ENCODE data around the gene WNT9A. TPM values are rescaled to one million over a fixed set of nuclear protein-coding genes. Genes with fewer than 3 reads are reported as not detected.

The WNT9A gene
- polyA plus RNA-seq, 3 donors: not detected

DNA sequence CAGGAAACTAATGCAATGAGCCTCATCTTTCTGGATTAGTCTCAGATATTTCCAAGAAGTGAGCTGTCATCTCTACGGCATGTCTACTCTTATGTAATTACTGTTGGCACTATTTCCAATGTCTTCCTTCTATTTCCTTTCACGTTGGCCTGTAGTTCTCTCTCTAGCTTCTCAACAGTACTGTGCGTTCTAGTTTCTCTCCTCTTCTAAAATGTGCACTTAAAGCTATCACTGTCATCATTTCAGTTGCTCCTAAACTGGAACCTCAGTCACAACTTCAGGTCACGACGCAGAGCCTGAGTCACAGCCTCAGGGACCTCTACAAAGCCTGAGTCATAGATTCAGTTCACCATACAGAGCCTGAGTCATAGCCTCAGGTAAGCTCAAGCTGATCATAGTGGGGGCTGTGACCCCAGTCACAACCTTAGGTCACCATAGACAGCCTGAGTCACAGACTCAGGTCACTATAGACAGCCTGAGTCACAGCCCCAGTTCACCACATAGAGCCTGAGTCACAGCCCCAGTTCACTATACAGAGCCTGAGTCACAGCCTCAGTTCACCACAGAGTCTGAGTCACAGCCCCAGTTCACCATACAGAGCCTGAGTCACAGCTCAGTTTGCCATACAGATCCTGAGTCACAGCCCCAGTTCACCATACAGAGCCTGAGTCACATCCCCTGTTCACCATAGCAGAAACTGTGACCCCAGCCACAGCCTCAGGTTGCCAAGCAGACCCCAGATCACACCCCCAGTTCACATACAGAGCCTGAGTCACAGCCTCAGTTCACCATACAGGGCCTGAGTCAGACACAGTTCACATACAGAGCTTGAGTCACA is 13.0 kb downstream of the WNT9A start:
- peak; percentile 14 to 67 (median 22) for DNase-seq

DNA sequence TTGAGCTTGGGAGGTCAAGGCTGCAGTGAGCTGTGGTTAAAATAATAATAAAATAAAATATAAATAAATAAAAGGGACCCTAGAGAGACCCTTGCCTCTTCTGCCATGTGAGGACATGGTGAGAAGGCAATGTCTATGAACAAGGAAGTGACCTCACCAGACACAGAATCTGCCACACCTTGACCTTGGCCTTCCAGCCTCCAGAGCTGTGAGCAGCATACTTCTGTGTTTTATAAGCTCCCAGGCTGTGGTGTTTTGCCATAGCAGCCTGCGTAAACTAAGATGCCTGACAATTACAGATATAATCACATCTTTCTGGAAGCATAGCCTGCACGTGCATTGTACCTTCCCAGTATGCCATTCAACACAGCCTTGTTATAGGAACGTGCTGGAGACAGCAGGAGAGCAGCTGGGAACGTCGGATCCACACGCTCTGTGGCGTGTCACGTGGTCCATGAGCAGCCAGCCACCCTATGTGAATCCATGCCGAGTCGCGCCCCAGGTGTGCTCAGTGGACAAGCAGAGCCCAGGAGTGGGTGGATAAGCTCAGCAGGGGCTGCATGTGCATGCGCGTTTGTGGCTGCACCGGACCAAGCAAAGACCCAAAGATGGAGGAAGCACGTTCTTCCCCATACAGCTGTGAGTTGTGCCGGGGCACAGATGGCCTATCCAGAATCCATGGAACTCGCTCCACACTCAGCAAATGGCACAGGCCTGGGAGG is 17.8 kb downstream of the WNT9A start:
- intact Hi-C loops (cut with micrococcal nuclease): no loop called here
- no peaks in the 10 kb centered on the region for H3K9me3 ChIP-seq (replicated peaks in 1 of 2; ENCODE audit: control insufficient read depth in 1 of 2, insufficient read depth in 1 of 2, low read length in 2 of 2)
- no peak overlapping the region for H3K27ac ChIP-seq (ENCODE audit: low read depth in 1 of 2, low read length in 2 of 2)
- peaks cover 0 to 8% (median 2%) of the 10 kb centered on the region in 3 donors for H3K27me3 Mint-ChIP-seq (ENCODE audit: low read depth in 3 of 3)
- no peak overlapping the region for H3K27ac Mint-ChIP-seq
- TF ChIP-seq, protein P1, sequence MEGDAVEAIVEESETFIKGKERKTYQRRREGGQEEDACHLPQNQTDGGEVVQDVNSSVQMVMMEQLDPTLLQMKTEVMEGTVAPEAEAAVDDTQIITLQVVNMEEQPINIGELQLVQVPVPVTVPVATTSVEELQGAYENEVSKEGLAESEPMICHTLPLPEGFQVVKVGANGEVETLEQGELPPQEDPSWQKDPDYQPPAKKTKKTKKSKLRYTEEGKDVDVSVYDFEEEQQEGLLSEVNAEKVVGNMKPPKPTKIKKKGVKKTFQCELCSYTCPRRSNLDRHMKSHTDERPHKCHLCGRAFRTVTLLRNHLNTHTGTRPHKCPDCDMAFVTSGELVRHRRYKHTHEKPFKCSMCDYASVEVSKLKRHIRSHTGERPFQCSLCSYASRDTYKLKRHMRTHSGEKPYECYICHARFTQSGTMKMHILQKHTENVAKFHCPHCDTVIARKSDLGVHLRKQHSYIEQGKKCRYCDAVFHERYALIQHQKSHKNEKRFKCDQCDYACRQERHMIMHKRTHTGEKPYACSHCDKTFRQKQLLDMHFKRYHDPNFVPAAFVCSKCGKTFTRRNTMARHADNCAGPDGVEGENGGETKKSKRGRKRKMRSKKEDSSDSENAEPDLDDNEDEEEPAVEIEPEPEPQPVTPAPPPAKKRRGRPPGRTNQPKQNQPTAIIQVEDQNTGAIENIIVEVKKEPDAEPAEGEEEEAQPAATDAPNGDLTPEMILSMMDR (IDR thresholded peaks at IDR 0.05): no peak
- no peak overlapping the region for H2AFZ ChIP-seq (ENCODE audit: insufficient read depth, low read depth, low read length, poor library complexity, severe bottlenecking)
- no peak overlapping the region for H3K4me3 ChIP-seq (replicated peaks in 1 of 3; ENCODE audit: low read depth in 2 of 3, low read length in 3 of 3)
- no peaks in the 10 kb centered on the region for H4K20me1 ChIP-seq (ENCODE audit: insufficient read depth, low read length)
- WGBS (ENCODE audit: insufficient coverage): 90% methylated on average over 14 of the region's 17 CpGs
- no peaks in the 10 kb centered on the region for H3K79me2 ChIP-seq (ENCODE audit: insufficient read depth, low read length)
- H3K9me3 Mint-ChIP-seq: peaks cover 0 to 3% (median under 1%) of the 10 kb centered on the region in 7 donors
- H3K36me3 ChIP-seq (replicated peaks in 1 of 2; ENCODE audit: control insufficient read depth in 1 of 2, insufficient read depth in 2 of 2, low read length in 2 of 2): no peaks in the 10 kb centered on the region
- no peak overlapping the region for H3K4me3 Mint-ChIP-seq
- H3K4me2 ChIP-seq (replicated peaks; ENCODE audit: extremely low read depth, low read length, poor library complexity, severe bottlenecking): no peak overlapping the region
- no peak overlapping the region for H3K9ac ChIP-seq (ENCODE audit: insufficient read depth, low read length, poor library complexity, severe bottlenecking)
- H3K4me1 Mint-ChIP-seq: peaks cover 2% of the 10 kb centered on the region
- no peaks in the 10 kb centered on the region for H3K27me3 ChIP-seq (ENCODE audit: control insufficient read depth in 2 of 2, insufficient read depth in 2 of 2, low read length in 2 of 2)
- DNase-seq: no peak
- H3K4me1 ChIP-seq (ENCODE audit: control insufficient read depth in 1 of 2, insufficient read depth in 2 of 2, low read length in 2 of 2): no peaks in the 10 kb centered on the region
- H3K36me3 Mint-ChIP-seq: no peaks in the 10 kb centered on the region

More for the DNA sequence above, 13.0 kb downstream of the WNT9A start:
- H3K79me2 ChIP-seq (ENCODE audit: insufficient read depth, low read length): no peaks in the 10 kb centered on the region
- no peak overlapping the region for H3K9ac ChIP-seq (ENCODE audit: insufficient read depth, low read length, poor library complexity, severe bottlenecking)
- Mint-ChIP-seq H3K27me3 (ENCODE audit: low read depth in 3 of 3) (peaks cover 9 to 10% (median 9%) of the 10 kb centered on the region in 3 donors), H3K36me3 (no peaks in the 10 kb centered on the region), H3K27ac (peak overlapping the region in 3 of 7 donors; percentile 6 to 39 (median 26)), H3K4me3 (no peak overlapping the region), H3K4me1 (peaks cover 9% of the 10 kb centered on the region), H3K9me3 (peaks cover 0 to 7% (median 2%) of the 10 kb centered on the region in 7 donors)
- H3K4me2 ChIP-seq (replicated peaks; ENCODE audit: extremely low read depth, low read length, poor library complexity, severe bottlenecking): no peak overlapping the region
- H4K20me1 ChIP-seq (ENCODE audit: insufficient read depth, low read length): no peaks in the 10 kb centered on the region
- no peaks in the 10 kb centered on the region for H3K36me3 ChIP-seq (replicated peaks in 1 of 2; ENCODE audit: control insufficient read depth in 1 of 2, insufficient read depth in 2 of 2, low read length in 2 of 2)
- H3K27me3 ChIP-seq (ENCODE audit: control insufficient read depth in 2 of 2, insufficient read depth in 2 of 2, low read length in 2 of 2): no peaks in the 10 kb centered on the region
- no peaks in the 10 kb centered on the region for H3K4me1 ChIP-seq (ENCODE audit: control insufficient read depth in 1 of 2, insufficient read depth in 2 of 2, low read length in 2 of 2)
- TF ChIP-seq, protein P1 (IDR thresholded peaks at IDR 0.05): no peak
- intact Hi-C loops (cut with micrococcal nuclease): no loop called here
- H3K4me3 ChIP-seq (replicated peaks in 1 of 3; ENCODE audit: low read depth in 2 of 3, low read length in 3 of 3): no peak overlapping the region
- no peaks in the 10 kb centered on the region for H3K9me3 ChIP-seq (replicated peaks in 1 of 2; ENCODE audit: control insufficient read depth in 1 of 2, insufficient read depth in 1 of 2, low read length in 2 of 2)
- no peak overlapping the region for H3K27ac ChIP-seq (ENCODE audit: low read depth in 1 of 2, low read length in 2 of 2)
- WGBS (ENCODE audit: insufficient coverage): 36% methylated on average over 5 of the region's 5 CpGs
- H2AFZ ChIP-seq (ENCODE audit: insufficient read depth, low read depth, low read length, poor library complexity, severe bottlenecking): no peak overlapping the region

All from CD14-positive monocyte (primary cell).